ENCODE data around the gene POLG2.
"Not testable (repeated sequence)": the region's sequence is repeated elsewhere in the genome, so short reads cannot be mapped to it uniquely, and the experiment has no call there.

The POLG2 gene

GRCh38 chr17:64505340-64506200, 8.7 kb upstream of the POLG2 start:
- peak; percentile 66 to 90 (median 82) for DNase-seq

GRCh38 chr17:64504769-64505339, 8.0 kb upstream of the POLG2 start:
- DNase-seq: no peak

- no peak for DNase-seq
Observed at GRCh38 chr17:64503821-64504768, 7.2 kb upstream of the POLG2 start.

GRCh38 chr17:64503341-64503740, 6.5 kb upstream of the POLG2 start:
- no peak for DNase-seq

- no peak for DNase-seq
Observed at GRCh38 chr17:64502809-64503208, 6.0 kb upstream of the POLG2 start.

GRCh38 chr17:64502021-64502420, 5.2 kb upstream of the POLG2 start:
- no peak for DNase-seq

- no peak for DNase-seq
Observed at GRCh38 chr17:64500862-64501765, 4.3 kb upstream of the POLG2 start.

- DNase-seq: no peak
Observed at GRCh38 chr17:64500487-64500859, 3.6 kb upstream of the POLG2 start.

- DNase-seq: no peak
Observed at GRCh38 chr17:64499805-64500486, 3.1 kb upstream of the POLG2 start.

- DNase-seq: no peak
Observed at GRCh38 chr17:64498308-64499203, 1.7 kb upstream of the POLG2 start.

- no peak for DNase-seq
Observed at GRCh38 chr17:64497565-64498035, 746 bp upstream of the POLG2 start.

- DNase-seq: no peak
Observed at GRCh38 chr17:64496348-64496785, 487 bp downstream of the POLG2 start.

GRCh38 chr17:64495300-64495699, 1.6 kb downstream of the POLG2 start:
- DNase-seq: not testable (repeated sequence)

GRCh38 chr17:64494121-64494520, 2.7 kb downstream of the POLG2 start:
- DNase-seq: no peak

- peak in 1 of 5 donors; percentile 46 for DNase-seq
Observed at GRCh38 chr17:64492481-64493109, 4.3 kb downstream of the POLG2 start.

- DNase-seq: no peak
Observed at GRCh38 chr17:64491994-64492393, 4.9 kb downstream of the POLG2 start.

- DNase-seq: peak in 3 of 5 donors; percentile 22 to 62 (median 27)
Observed at GRCh38 chr17:64491034-64491860, 5.6 kb downstream of the POLG2 start.

GRCh38 chr17:64488301-64488700, 8.6 kb downstream of the POLG2 start:
- DNase-seq: no peak

GRCh38 chr17:64484380-64484779, 12.5 kb downstream of the POLG2 start:
- DNase-seq: no peak
